Vein endothelial cell (primary cell): ENCODE measurements around the gene TNFSF15. TPM values are rescaled to one million over a fixed set of nuclear protein-coding genes. Genes with fewer than 3 reads are reported as not detected.

Experiments used
- total RNA-seq: library from RNA; depleted of rRNA; stranded (reverse); fragments of >200 nt; gene quantifications from 2 replicates; pipeline ENCODE4 v1.2.3, GENCODE V29; 2012

The TNFSF15 gene
- total RNA-seq = 19.3 and 26.9 TPM in 2 replicates

DNA sequence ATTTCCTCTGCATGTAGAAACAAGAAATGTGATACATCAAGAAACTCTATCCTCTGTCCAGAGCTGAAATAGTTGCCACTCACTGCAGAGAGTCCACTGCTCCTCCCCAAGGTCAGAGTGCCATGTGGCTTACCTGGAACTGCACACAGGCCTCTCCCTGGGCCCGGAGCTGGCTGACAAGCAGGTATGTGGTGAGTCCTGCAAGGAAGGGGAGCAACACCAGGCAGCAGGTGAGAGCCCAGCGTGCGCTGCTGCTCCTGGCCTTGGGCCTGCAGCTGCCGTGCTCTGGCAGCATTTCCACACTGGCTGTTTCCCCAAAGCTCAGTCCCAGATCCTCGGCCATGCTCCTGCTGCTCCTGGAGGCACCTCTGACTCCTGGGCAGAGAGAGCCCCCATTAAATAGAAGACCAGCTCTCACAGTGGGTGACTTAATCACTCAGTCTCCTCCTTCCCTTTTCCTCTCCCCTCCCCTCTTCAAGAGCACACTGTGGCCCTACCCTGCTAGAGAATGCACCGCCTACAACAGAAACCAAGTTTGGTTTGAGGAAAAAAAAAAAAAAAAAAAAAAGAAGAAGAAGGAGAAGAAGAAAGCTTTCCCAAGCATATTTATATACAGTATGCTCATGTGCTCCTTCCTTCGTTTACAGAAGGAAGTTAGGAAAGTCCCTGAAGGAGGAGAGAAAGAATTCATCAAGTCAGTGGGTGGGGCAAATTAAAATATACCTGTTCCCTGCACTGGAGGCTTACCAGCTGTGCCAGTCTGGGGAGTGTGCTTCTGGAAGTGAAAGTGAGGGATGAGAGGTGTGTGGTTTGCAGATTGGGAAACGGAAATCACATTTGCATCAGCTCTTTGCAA, at the start of gene TNFSF15:
Gene TNFSF15 (minus strand): TSS at position 370 of the 856 bp plus-strand sequence. CDS start 27 bp downstream, at position 343.

Other genes with a start within 250 kb of the TNFSF15 start
- 112 and 127 TPM in 2 replicates for gene ATP6V1G1, start 218.3 kb downstream of the TNFSF15 start, total RNA-seq
- gene TMEM268, start 194.7 kb downstream of the TNFSF15 start, total RNA-seq = 6.6 and 7.2 TPM in 2 replicates
- not detected in 2 replicates for gene TEX53, start 148.2 kb downstream of the TNFSF15 start, total RNA-seq
- gene TEX48, start 123.8 kb downstream of the TNFSF15 start, total RNA-seq = not detected in 2 replicates
- not detected in 2 replicates for gene TNFSF8, start 124.6 kb upstream of the TNFSF15 start, total RNA-seq